Endothelial cell of umbilical vein (primary cell): Measurements from ENCODE around the gene DSP. TPM values are rescaled to one million over a fixed set of nuclear protein-coding genes. Genes with fewer than 3 reads are reported as not detected.

Source experiments
- BruUV-seq: library from RNA; stranded (reverse); fragments of 400-500 nt; replicated peaks from 2 replicates; lab custom pipeline; 2021; lab: Mats Ljungman, UMichigan
- CTCF ChIA-PET: fragments of 300-600, 350-600 bp; sonication (Branson Sonifier 250); formaldehyde crosslinking; loops from one replicate; lab custom pipeline; 2021; ENCODE audit warnings: antibody characterized with exemption, inconsistent platforms; lab: Charles Lee
- POLR2A ChIA-PET: fragments of 300-600, 350-600 bp; sonication (Branson Sonifier 250); formaldehyde crosslinking; loops from one replicate; lab custom pipeline; 2021; ENCODE audit warnings: antibody characterized with exemption, inconsistent platforms; lab: Charles Lee
- DNase-seq: peaks from one replicate; pipeline ENCODE4 v3.0.0-alpha.2; 2011; ENCODE audit warnings: low read depth, low spot score
- FAIRE-seq: peaks from 2 replicates; lab custom pipeline; 2011; peaks lifted over from hg19 to GRCh38; lab: Jason Lieb, UNC
- H2AFZ ChIP-seq: 2 replicates; pipeline ENCODE4 v1.6.0; 2012; ENCODE audit warnings: low read depth, low read length, control low read depth, inconsistent platforms
- H3K27ac ChIP-seq: 2 replicates; pipeline ENCODE4 v1.5.1; 2011; ENCODE audit warnings: low read depth, mild to moderate bottlenecking, control low read depth, low read length, moderate library complexity; ENCODE audit not compliant: insufficient read depth
- H3K27me3 ChIP-seq, 2 experiments: 2 replicates each; pipeline versions ENCODE4 v1.6.0 to v1.6.1; 2011; ENCODE audit warnings: low read length in 2 of 2, mixed read lengths in 1 of 2; ENCODE audit not compliant: control insufficient read depth in 2 of 2, insufficient read depth in 2 of 2
- H3K36me3 ChIP-seq, 2 experiments: 2 replicates in 1 of 2; 3 replicates in 1 of 2; pipeline ENCODE4 v1.5.1; 2011; ENCODE audit warnings: low read length in 2 of 2, mild to moderate bottlenecking in 1 of 2, moderate library complexity in 1 of 2; ENCODE audit not compliant: control insufficient read depth in 2 of 2, insufficient read depth in 2 of 2; ENCODE audit errors: extremely low read depth in 1 of 2
- H3K4me1 ChIP-seq: 3 replicates; pipeline ENCODE4 v1.5.1; 2011; ENCODE audit warnings: mild to moderate bottlenecking, low read length; ENCODE audit not compliant: control insufficient read depth, insufficient read depth; ENCODE audit errors: extremely low read depth
- H3K4me2 ChIP-seq: 2 replicates; pipeline ENCODE4 v1.6.1; 2011; ENCODE audit warnings: low read length, control low read depth, mixed read lengths; ENCODE audit not compliant: insufficient read depth
- H3K4me3 ChIP-seq, 3 experiments: fragments of 200-600 bp in 1 of 3; sonication (generic), shearing (Covaris generic) in 1 of 3; replicated peaks in 1 of 3; 2 replicates each; pipeline ENCODE4 v1.5.1; 2011 to 2016; ENCODE audit warnings: control low read depth in 3 of 3, low read length in 3 of 3, mild to moderate bottlenecking in 2 of 3, inconsistent platforms in 1 of 3, low read depth in 1 of 3, moderate library complexity in 1 of 3; ENCODE audit not compliant: insufficient read depth in 1 of 3
- H3K79me2 ChIP-seq: 2 replicates; pipeline ENCODE4 v1.6.0; 2012; ENCODE audit warnings: low read length, inconsistent platforms; ENCODE audit not compliant: control insufficient read depth, insufficient read depth
- H3K9ac ChIP-seq: replicated peaks from 2 replicates; pipeline ENCODE3; 2011; ENCODE audit warnings: low read length, control low read depth; ENCODE audit not compliant: insufficient read depth; ENCODE audit errors: extremely low read depth
- H3K9me1 ChIP-seq: replicated peaks from 3 replicates; pipeline ENCODE4 v1.6.0; 2011; ENCODE audit warnings: mild to moderate bottlenecking, low read length; ENCODE audit not compliant: control insufficient read depth, insufficient read depth; ENCODE audit errors: extremely low read depth
- H3K9me3 ChIP-seq: replicated peaks from 2 replicates; pipeline ENCODE4 v1.5.1; 2012; ENCODE audit warnings: low read length, inconsistent platforms; ENCODE audit not compliant: control insufficient read depth, insufficient read depth
- H4K20me1 ChIP-seq: replicated peaks from 2 replicates; pipeline ENCODE3; 2011; ENCODE audit warnings: mild to moderate bottlenecking, low read length; ENCODE audit not compliant: control insufficient read depth, insufficient read depth; ENCODE audit errors: extremely low read depth
- EZH2 ChIP-seq: IDR thresholded peaks from 2 replicates; pipeline ENCODE4 v1.6.1; 2012; ENCODE audit warnings: borderline replicate concordance, low read depth, mild to moderate bottlenecking, moderate library complexity, low read length, inconsistent platforms; ENCODE audit not compliant: severe bottlenecking
- FOS ChIP-seq: IDR thresholded peaks from 2 replicates; pipeline ENCODE4 v1.6.1; 2011; ENCODE audit warnings: mild to moderate bottlenecking, low read length, moderate library complexity, borderline replicate concordance; ENCODE audit not compliant: insufficient read depth
- GATA2 ChIP-seq: IDR thresholded peaks from 2 replicates; pipeline ENCODE4 v1.7.0; 2011; ENCODE audit warnings: low read depth, mild to moderate bottlenecking, moderate library complexity, mixed read lengths, low read length; ENCODE audit not compliant: insufficient read length, insufficient read depth
- JUN ChIP-seq: IDR thresholded peaks from 2 replicates; pipeline ENCODE4 v1.6.1; 2011; ENCODE audit warnings: borderline replicate concordance, low read depth; ENCODE audit not compliant: insufficient read length, insufficient read depth
- MYC ChIP-seq: IDR thresholded peaks from one replicate; pipeline ENCODE4 v1.6.1; 2011; ENCODE audit warnings: mild to moderate bottlenecking, low read depth, low read length
- POLR2A ChIP-seq: IDR thresholded peaks from 2 replicates; pipeline ENCODE4 v1.6.1; 2012; ENCODE audit warnings: low read depth, mild to moderate bottlenecking, control low read depth, low read length
- POLR2AphosphoS5 ChIP-seq: IDR thresholded peaks from 2 replicates; pipeline ENCODE4 v1.6.1; 2012; ENCODE audit warnings: low read depth, mild to moderate bottlenecking, control low read depth, low read length, moderate library complexity; ENCODE audit not compliant: insufficient read depth
- dilution Hi-C: fragments of 300-500 bp; cut with MboI; formaldehyde crosslinking; loops from one replicate; pipeline ENCODE4 v1.15.0; 2019; ENCODE audit warnings: low sequenced_read_pairs; ENCODE audit not compliant: extremely low pct_ligation_motif_present
- intact Hi-C: fragments of 100-400 bp; cut with micrococcal nuclease; formaldehyde crosslinking; loops from one replicate; pipeline ENCODE4 v1.10.0; 2022
- polyA plus RNA-seq, 4 experiments: library from polyadenylated mRNA; depleted of rRNA in 3 of 4; stranded (reverse) in 3 of 4; unstranded in 1 of 4; fragments of >200 nt; gene quantifications; 2 replicates each; pipeline versions ENCODE4 v1.2.1 to v1.2.3, GENCODE V29; 2011 to 2012; ENCODE audit warnings: missing spikeins in 1 of 4
- total RNA-seq: library from RNA; stranded (reverse); gene quantifications from 2 replicates; pipeline ENCODE4 v1.2.3, GENCODE V29; 2021
- TF ChIP-seq, protein P1 (sequence below), 2 donors: IDR thresholded peaks; 1 replicate in 1 of 2; 2 replicates in 1 of 2; pipeline ENCODE4 v1.5.1; 2011; ENCODE audit warnings: low read length in 2 of 2, mild to moderate bottlenecking in 2 of 2, moderate library complexity in 2 of 2, control low read depth in 1 of 2, inconsistent platforms in 1 of 2, low read depth in 1 of 2; ENCODE audit not compliant: insufficient read depth in 1 of 2; ENCODE audit errors: extremely low read depth in 1 of 2
- TF ChIP-seq, protein P2 (sequence below): IDR thresholded peaks from 2 replicates; pipeline ENCODE4 v1.6.1; 2011; ENCODE audit not compliant: insufficient read depth, insufficient read length

The DSP gene
- total and polyA plus RNA-seq, 2 donors (not counting 3 experiments of a cell fraction or from before 2014, with no cell fraction given), result 0.03 to 0.77 TPM

DNA sequence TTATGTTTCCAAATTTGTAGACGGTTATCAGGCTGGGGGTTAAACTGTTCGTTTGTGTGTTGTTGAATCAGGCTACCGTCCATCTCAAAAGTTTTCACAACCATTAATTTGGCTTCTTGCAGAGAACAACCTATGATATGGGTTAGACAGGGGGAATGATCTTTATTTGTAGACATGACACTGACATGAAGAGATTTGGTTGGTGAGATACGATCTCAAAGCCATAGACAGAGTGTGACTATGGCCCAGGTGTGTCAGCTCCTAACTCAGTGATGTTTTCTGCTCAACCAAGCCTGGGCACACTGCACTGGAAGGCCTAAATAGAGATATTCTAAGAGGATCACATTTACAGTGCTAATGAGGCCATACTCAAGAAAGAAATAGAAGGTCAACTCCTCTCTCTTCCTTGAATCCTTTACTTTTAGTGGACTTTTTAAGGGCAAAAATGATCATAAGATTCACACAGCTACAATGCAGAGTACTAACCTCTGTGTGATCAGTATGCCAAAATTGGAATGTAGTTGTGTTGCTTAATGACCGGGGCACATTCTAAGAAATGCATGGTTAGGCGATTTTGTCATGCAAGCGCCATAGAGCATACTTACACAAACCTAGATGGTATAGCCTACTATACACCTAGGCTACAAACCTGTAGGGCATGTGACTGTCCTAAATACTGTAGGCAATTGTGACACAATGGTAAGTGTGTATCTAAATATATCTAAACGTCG, 30.9 kb downstream of the DSP start:
- Histone ChIP-seq H3K4me1 (no peaks in the 10 kb centered on the region), H3K9me3 (no peaks in the 10 kb centered on the region), H3K27me3 (peaks cover 7 to 8% of the 10 kb centered on the region in 2 experiments), H4K20me1 (no peaks in the 10 kb centered on the region), H3K4me3 (no peak overlapping the region), H3K27ac (no peak overlapping the region), H3K36me3 (no peaks in the 10 kb centered on the region), H3K79me2 (no peaks in the 10 kb centered on the region), H3K4me2 (no peak overlapping the region), H3K9me1 (no peaks in the 10 kb centered on the region), H2AFZ (no peak overlapping the region), H3K9ac (no peak overlapping the region)
- ChIA-PET POLR2A (no interaction called here), CTCF (no interaction called here)
- BruUV-seq, result no TSS peak
- FAIRE-seq (no peak), DNase-seq (no peak)
- no peak for TF ChIP-seq POLR2A
- no peak for TF ChIP-seq GATA2
- TF ChIP-seq, protein P1, sequence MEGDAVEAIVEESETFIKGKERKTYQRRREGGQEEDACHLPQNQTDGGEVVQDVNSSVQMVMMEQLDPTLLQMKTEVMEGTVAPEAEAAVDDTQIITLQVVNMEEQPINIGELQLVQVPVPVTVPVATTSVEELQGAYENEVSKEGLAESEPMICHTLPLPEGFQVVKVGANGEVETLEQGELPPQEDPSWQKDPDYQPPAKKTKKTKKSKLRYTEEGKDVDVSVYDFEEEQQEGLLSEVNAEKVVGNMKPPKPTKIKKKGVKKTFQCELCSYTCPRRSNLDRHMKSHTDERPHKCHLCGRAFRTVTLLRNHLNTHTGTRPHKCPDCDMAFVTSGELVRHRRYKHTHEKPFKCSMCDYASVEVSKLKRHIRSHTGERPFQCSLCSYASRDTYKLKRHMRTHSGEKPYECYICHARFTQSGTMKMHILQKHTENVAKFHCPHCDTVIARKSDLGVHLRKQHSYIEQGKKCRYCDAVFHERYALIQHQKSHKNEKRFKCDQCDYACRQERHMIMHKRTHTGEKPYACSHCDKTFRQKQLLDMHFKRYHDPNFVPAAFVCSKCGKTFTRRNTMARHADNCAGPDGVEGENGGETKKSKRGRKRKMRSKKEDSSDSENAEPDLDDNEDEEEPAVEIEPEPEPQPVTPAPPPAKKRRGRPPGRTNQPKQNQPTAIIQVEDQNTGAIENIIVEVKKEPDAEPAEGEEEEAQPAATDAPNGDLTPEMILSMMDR (IDR thresholded peaks at IDR 0.05; ENCODE audit: extremely low read depth in 1 of 2, insufficient read depth in 1 of 2, low read depth in 1 of 2, low read length in 2 of 2), result no peak
- TF ChIP-seq, protein P2, sequence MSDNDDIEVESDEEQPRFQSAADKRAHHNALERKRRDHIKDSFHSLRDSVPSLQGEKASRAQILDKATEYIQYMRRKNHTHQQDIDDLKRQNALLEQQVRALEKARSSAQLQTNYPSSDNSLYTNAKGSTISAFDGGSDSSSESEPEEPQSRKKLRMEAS, result no peak
- TF ChIP-seq MYC, result no peak
- TF ChIP-seq FOS, result no peak
- no peak for TF ChIP-seq EZH2
- no peak for TF ChIP-seq JUN
- no peak for TF ChIP-seq POLR2AphosphoS5
- intact Hi-C loops, result no loop called here
- dilution Hi-C loops, result no loop called here
